Mesothelial cell of epicardium (in vitro differentiated cells): ENCODE results near the gene IER5L. TPM values are rescaled to one million over a fixed set of nuclear protein-coding genes. Genes with fewer than 3 reads are reported as not detected.
A peak's percentile ranks its signal among the peaks of the same experiment; 100 is the strongest.

Experiments used
- DNase-seq, 2 experiments: peaks; one replicate each; pipeline ENCODE4 v3.0.0; 2021; ENCODE audit warnings: low spot score in 2 of 2; ENCODE audit not compliant: unreplicated experiment in 2 of 2
- H3K27ac Mint-ChIP-seq: 2 replicates; pipeline ENCODE4 v1.8.0; 2021; ENCODE audit warnings: mixed read lengths
- H3K27me3 Mint-ChIP-seq: 2 replicates; pipeline ENCODE4 v1.8.0; 2021; ENCODE audit warnings: low read depth, mixed read lengths
- H3K36me3 Mint-ChIP-seq: 2 replicates; pipeline ENCODE4 v1.8.0; 2021; ENCODE audit warnings: mixed read lengths
- H3K4me1 Mint-ChIP-seq: 2 replicates; pipeline ENCODE4 v1.8.0; 2021; ENCODE audit warnings: mixed read lengths
- H3K4me3 Mint-ChIP-seq: 2 replicates; pipeline ENCODE4 v1.8.0; 2021; ENCODE audit warnings: mild to moderate bottlenecking, moderate library complexity, mixed read lengths
- H3K9me3 Mint-ChIP-seq: 2 replicates; pipeline ENCODE4 v1.8.0; 2021; ENCODE audit warnings: mixed read lengths
- CTCF ChIP-seq: fragments of 200-600 bp; sonication (generic); IDR thresholded peaks from one replicate; pipeline ENCODE4 v1.5.0; 2021; ENCODE audit warnings: antibody characterized with exemption; ENCODE audit not compliant: unreplicated experiment
- total RNA-seq: library from RNA; stranded (reverse); gene quantifications from 3 replicates; pipeline ENCODE4 v1.2.1, GENCODE V29; 2021

IER5L gene
- total RNA-seq, 1 donor from 2014 or later = 34.7 TPM

GRCh38 chr9:129143031-129143927, 34.8 kb downstream of the IER5L start:
- peaks cover 72% of the 10 kb centered on the region for H3K4me1 Mint-ChIP-seq
- H3K27me3 Mint-ChIP-seq = no peaks in the 10 kb centered on the region
- peak; percentile 65 to 85 for DNase-seq

DNA sequence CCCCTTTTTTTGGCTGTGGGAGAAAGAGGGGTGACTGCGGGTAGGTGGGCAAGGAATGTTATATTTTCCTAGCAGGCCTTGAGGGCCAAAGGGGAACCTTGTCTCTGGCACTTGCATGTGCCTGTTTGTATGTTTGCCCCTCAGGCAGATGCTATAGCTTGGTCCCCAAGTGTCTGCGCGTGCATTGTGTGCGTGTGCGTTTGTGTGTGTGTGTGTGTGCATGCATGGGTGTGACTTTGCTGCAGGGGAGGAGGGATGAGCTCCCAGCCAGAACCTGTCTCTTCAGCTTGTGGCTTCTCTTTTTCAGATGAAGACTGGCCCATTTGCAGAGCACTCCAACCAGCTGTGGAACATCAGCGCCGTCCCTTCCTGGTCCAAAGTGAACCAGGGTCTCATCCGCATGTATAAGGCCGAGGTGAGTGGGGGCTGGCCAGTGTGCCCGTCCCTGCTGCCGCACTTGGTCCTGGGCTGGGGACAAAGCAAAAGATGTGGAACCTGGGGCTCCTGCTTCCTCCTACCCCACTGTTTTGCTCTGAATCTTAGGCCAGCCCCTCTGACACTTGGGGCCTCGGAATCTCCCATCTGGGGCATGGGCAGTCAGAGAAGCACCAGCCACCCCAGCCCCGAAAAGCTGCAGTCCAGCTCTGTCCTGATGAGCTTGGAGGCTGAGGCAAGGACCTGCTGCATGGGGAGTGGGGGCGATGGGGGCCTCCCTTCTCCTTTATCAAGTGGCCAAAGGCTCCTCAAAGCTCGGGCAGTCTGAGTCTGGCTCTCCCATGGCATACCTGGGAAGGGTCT, 35.7 kb downstream of the IER5L start:
- Mint-ChIP-seq H3K27ac (peak overlapping the region; percentile 100), H3K4me1 (peaks cover 70% of the 10 kb centered on the region), H3K36me3 (peaks cover 8% of the 10 kb centered on the region), H3K27me3 (no peaks in the 10 kb centered on the region), H3K4me3 (peak overlapping the region; percentile 54), H3K9me3 (no peaks in the 10 kb centered on the region)
- no peak for TF ChIP-seq CTCF
- no peak for DNase-seq

More at GRCh38 chr9:129143031-129143927, 34.8 kb downstream of the IER5L start:
- TF ChIP-seq CTCF = peak; percentile 82
- peak overlapping the region; percentile 100 for H3K27ac Mint-ChIP-seq
- no peaks in the 10 kb centered on the region for H3K9me3 Mint-ChIP-seq
- H3K36me3 Mint-ChIP-seq = peaks cover 5% of the 10 kb centered on the region
- H3K4me3 Mint-ChIP-seq = peak overlapping the region; percentile 54

GRCh38 chr9:129141066-129142041, 36.7 kb downstream of the IER5L start:
- H3K4me3 Mint-ChIP-seq = peak overlapping the region; percentile 75
- no peaks in the 10 kb centered on the region for H3K9me3 Mint-ChIP-seq
- peaks cover 61% of the 10 kb centered on the region for H3K4me1 Mint-ChIP-seq
- peaks cover 12% of the 10 kb centered on the region for H3K36me3 Mint-ChIP-seq
- H3K27me3 Mint-ChIP-seq = no peaks in the 10 kb centered on the region
- no peak for DNase-seq
- peak overlapping the region; percentile 100 for H3K27ac Mint-ChIP-seq
- TF ChIP-seq CTCF = no peak

- Mint-ChIP-seq H3K9me3 (no peaks in the 10 kb centered on the region), H3K27ac (peak overlapping the region; percentile 100), H3K4me3 (peak overlapping the region; percentile 75), H3K27me3 (no peaks in the 10 kb centered on the region), H3K4me1 (peaks cover 54% of the 10 kb centered on the region), H3K36me3 (peaks cover 12% of the 10 kb centered on the region)
- DNase-seq = peak in 1 of 2 experiments; percentile 56
- no peak for TF ChIP-seq CTCF
Measured at GRCh38 chr9:129140397-129141065, 37.5 kb downstream of the IER5L start.
